Loucy (cell line): ENCODE results near the gene DCAF10.

Source experiments
- EZH2phosphoT487 ChIP-seq: fragments of 200-600 bp; IDR thresholded peaks from 2 replicates; pipeline ENCODE4 v1.6.1; 2018; ENCODE audit warnings: antibody characterized with exemption, mild to moderate bottlenecking, moderate library complexity, borderline replicate concordance
- TF ChIP-seq, protein P1 (sequence below): fragments of 200-600 bp; sonication (generic); conservative IDR thresholded peaks from 2 replicates; pipeline ENCODE4 v1.5.1; 2014; ENCODE audit warnings: mild to moderate bottlenecking, antibody characterized with exemption, low read length

GRCh38 chr9:37811906-37812476 is 11.4 kb downstream of the DCAF10 start:
- TF ChIP-seq, protein P1, sequence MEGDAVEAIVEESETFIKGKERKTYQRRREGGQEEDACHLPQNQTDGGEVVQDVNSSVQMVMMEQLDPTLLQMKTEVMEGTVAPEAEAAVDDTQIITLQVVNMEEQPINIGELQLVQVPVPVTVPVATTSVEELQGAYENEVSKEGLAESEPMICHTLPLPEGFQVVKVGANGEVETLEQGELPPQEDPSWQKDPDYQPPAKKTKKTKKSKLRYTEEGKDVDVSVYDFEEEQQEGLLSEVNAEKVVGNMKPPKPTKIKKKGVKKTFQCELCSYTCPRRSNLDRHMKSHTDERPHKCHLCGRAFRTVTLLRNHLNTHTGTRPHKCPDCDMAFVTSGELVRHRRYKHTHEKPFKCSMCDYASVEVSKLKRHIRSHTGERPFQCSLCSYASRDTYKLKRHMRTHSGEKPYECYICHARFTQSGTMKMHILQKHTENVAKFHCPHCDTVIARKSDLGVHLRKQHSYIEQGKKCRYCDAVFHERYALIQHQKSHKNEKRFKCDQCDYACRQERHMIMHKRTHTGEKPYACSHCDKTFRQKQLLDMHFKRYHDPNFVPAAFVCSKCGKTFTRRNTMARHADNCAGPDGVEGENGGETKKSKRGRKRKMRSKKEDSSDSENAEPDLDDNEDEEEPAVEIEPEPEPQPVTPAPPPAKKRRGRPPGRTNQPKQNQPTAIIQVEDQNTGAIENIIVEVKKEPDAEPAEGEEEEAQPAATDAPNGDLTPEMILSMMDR: no peak
- TF ChIP-seq EZH2phosphoT487: no peak
